CD4-positive, alpha-beta T cell treated with Interleukin-10 for 1 hour (primary cell): ENCODE data around the gene THOC7.

Experiments used
- DNase-seq: peaks from one replicate; pipeline ENCODE4 v3.0.0-alpha.2; 2020

THOC7 gene

GRCh38 chr3:63863150-63864007 is at the start of gene THOC7, which contains the start of gene ATXN7:
THOC7 (minus strand) TSS chr3:63863805; CDS start chr3:63863790, 15 bp downstream.
ATXN7 (plus strand) TSS chr3:63863867; CDS start chr3:63912599, 48,732 bp downstream.
- peak; percentile 77 for DNase-seq

GRCh38 chr3:63912768-63913588 is 49.4 kb upstream of the THOC7 start:
- DNase-seq = peak; percentile 64

DNA sequence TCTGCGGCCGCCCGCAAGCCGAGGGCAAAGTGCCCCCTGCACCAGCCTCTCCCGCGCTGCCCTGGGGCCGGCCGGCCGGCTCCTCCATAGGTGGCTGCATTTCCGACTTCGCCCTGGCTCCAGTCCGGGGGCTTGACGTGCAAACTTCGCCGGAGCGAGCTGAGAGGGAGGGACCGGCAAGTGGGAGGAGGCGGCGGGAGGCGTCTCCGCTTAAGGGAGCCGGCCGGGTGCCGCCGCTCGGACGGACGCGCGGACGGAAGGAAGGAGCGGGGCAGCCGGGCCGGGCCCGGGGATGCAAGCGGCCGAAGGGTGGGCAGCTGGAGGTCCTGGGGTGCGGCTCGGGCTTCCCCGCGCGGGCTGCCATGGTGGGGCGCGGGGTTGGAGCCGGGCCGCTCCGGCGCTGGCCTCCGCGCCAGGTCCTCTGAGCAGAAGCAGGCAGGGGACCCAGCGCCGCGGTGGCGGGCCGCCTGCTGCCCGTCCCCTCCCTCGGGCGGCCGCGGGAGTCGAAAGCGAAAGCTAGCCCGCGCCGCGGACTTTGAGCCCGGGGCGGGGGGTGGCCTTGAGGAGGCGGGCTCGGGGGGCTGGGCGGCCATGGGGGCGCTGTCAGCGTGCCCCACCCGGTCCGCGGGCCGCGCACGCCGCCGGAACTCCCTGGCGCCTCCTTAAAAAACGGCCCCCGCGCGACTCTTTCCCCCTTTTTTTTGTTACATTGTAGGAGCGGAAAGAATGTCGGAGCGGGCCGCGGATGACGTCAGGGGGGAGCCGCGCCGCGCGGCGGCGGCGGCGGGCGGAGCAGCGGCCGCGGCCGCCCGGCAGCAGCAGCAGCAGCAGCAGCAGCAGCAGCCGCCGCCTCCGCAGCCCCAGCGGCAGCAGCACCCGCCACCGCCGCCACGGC is 48.5 kb upstream of the THOC7 start, which contains the start of gene SCAANT1:
Gene SCAANT1, minus strand, starts transcription at position 511 of the 895 bp plus-strand sequence.
- peak; percentile 89 for DNase-seq

DNA sequence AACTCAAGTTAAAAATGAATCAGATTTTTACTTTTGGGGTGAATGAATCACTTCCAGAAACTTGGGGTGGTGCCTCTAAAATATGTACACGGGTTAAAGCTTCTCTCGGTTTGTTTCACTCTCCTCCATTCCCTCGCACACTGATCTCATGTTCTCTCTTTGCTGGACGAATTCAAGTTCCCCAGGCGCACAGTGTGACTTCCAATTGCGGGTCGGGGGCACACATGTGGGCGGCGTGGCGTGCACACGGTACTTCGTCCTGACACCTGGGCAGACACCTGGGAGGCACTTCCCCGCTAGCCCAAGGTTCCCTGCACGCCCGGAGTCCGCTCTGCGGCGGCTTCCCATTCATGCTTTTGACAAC is 47.9 kb upstream of the THOC7 start:
- no peak for DNase-seq

- DNase-seq = peak; percentile 57
These were observed 47.3 kb upstream of the THOC7 start for GRCh38 chr3:63910891-63911290.

DNA sequence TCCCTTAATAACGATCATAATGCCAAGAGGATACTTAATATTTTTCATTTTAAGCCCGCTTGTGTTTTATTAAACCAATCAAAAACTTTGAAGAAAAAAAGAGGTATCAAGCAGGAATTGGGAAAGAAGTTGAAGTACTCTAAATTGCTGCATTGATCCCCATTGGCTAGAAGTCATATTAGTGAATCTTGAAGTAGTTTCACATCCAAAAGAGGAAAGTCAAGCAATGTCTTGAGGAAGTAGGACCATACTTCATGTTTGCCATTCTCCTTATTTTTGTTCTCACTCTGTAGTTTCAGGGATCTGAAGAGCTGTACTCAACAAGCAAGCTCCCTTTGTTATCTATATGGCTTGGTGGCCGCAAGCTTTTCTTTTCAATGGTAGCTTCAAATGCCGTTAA is 46.4 kb upstream of the THOC7 start:
- DNase-seq = no peak

- no peak for DNase-seq
These were observed 45.8 kb upstream of the THOC7 start for GRCh38 chr3:63909431-63909830.

GRCh38 chr3:63908776-63909175 is 45.2 kb upstream of the THOC7 start:
- no peak for DNase-seq

GRCh38 chr3:63908081-63908736 is 44.6 kb upstream of the THOC7 start:
- DNase-seq = no peak

DNA sequence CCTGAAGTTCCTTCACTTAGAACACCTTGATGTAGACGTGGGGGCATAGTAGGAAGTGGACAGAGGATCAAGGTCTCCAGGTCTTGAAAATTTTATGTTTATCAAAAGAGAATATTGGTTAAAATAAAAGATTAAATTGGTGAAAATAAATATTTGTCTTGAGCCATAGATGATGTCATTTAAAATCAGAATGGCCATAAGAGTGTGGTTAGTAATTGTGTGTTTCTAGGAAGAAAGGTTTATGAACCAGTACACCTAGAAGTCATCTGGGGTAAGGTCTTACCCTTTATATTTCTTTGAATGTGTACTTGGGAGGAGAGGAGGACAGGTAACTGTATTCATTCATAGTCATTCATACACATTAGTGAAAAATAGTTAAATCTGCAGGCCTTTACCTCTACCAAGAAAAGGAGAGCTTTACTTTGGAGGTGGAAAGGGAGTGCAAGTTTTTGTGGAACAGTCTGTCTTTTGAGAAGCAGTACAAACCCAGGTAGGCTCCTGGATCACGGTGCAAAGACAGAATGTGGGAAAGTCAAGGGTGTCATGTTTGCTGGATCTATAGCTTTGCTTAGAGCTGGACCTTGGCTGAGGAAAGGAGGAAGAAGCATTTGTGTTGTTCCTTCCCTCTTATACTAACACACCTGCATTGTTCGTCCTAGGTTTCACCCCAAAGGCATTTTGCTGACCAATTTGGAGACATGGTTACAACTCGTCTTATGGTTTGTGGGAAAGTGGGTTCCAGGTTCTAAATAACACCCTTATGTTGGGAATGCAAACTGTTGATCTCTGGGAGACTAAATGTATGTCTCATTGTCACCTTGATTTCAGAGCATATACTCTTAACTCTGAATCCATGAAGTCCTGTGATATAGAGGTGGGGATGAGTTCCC is 42.4 kb upstream of the THOC7 start:
- no peak for DNase-seq

- no peak for DNase-seq
These were observed 36.9 kb upstream of the THOC7 start for GRCh38 chr3:63900459-63900858.

- DNase-seq = no peak
These were observed 36.4 kb upstream of the THOC7 start for GRCh38 chr3:63900010-63900409.

GRCh38 chr3:63896332-63897030 is 32.9 kb upstream of the THOC7 start:
- DNase-seq = no peak

- no peak for DNase-seq
These were observed 32.0 kb upstream of the THOC7 start for GRCh38 chr3:63895422-63896189.

DNA sequence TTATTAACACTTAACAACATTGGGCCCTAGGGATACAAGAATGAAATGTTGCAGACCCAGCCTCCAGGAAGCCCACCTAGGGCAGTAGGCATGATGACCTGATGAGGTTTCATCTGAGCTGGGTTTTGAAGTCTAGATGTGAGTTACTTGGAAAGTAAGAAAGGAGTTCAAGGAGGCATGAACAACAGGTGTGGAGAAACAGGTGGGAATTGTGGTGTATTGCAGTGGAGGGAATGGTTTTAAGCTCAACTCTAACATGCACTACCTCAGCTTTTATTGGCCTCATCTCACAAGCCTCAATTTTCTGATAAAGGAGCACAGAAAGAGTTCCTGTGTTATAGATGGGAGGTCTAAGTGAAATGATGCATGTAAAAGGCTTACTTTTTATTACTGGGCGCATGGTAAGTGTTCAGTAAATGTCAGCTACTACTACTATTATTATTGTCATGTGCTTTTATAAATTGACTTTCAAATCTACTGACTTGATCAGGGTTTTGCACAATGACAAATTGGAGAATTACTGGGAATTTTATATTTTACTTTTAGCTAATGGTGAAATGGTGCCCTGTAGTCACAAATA is 29.3 kb upstream of the THOC7 start:
- DNase-seq = no peak

- DNase-seq = no peak
These were observed 27.9 kb upstream of the THOC7 start for GRCh38 chr3:63891518-63891917.

GRCh38 chr3:63886858-63887257 is 23.3 kb upstream of the THOC7 start:
- DNase-seq = no peak

GRCh38 chr3:63880653-63881052 is 17.0 kb upstream of the THOC7 start:
- DNase-seq = no peak

DNA sequence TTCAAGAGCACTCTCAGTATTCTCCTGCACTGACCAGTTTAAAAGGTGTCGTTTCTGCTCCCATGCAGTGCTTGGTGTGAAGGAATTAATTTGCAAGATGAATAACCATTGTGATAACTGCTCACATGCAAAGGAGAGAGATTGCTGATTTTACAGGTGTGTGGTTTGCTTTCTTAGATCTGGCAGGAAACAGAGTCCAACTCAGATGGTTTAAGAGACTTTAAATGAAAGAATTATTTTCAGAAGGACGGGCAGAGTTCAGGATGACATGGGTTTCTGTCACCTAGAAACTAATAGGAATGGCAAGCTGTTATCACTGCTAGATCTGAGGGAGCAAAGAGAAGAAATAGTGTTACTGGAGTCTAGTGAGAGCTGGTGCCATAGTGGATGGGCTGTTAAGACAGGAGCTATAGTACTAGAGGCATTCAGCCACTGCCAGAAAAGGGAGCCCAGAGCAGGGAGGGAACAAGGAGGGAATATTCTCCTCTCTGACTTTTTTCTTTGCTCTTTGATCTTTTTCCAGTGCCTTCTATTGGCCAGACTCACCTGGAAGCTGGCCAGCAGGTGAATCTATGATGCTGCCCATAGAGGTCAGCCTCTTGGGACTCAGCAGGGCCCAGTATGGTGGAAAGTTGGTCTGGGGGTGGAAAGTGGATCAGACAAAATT is 14.9 kb upstream of the THOC7 start:
- no peak for DNase-seq
